GM18870 (cell line): ENCODE measurements around the gene SNRPD2.

Source experiments
- ATAC-seq: cut with Tn5 transposase; IDR thresholded peaks from one replicate; pipeline ENCODE4 v1.9.1; 2021; ENCODE audit warnings: moderate library complexity; ENCODE audit not compliant: unreplicated experiment

The SNRPD2 gene

DNA sequence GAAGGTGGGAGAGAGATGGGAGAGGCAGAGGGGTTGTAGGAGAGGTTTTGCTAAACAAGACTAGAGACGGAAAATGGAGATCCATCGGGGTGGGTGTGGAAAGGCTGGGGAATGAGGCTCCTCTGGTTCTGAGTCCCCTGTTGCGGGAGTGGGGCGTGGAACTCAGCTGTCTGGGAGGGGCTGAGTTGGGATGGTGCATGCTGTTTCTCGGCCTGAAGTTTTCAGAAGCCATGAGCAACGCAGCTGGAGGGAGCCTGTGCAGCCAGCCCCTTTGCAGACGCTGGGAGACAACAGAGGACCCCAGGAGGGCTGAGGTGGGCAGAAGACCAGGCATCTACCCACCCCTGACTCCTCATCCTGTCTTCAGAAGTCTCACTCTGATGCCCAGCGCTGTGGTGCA, 31.1 kb downstream of the SNRPD2 start:
- ATAC-seq: no peak

DNA sequence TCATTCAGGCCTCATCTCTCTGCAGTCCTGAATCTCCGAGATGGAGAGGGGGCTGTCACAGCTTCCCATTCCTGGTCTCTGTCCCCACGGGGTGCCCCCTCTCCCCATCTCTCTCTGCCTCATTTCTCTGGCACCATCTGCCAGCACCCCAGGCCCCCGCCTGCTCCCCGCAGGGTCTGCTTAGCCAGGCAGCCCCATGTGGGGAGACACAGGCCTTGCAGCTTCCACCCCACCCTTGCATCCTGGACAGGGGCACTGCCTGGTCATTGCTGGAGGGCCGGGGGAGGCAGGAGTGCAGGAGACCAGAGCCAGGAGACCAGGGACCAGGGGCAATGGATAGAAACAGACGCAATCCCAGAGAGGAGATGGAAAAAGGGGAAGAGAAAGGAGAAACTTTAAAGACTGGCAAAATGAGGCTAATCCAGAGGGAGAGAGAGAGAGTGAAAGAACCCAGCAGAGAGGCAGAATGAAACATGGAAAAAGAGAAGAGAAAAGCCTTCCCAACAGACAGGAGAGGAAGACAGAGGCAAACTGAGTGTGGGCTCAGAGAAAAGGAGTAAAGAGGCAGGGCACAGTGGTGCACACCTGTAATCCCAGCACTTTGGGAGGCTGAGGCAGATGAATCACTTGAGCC, 32.5 kb downstream of the SNRPD2 start:
- ATAC-seq: no peak

- no peak for ATAC-seq
Observed at GRCh38 chr19:45657520-45658167, 34.1 kb downstream of the SNRPD2 start.

DNA sequence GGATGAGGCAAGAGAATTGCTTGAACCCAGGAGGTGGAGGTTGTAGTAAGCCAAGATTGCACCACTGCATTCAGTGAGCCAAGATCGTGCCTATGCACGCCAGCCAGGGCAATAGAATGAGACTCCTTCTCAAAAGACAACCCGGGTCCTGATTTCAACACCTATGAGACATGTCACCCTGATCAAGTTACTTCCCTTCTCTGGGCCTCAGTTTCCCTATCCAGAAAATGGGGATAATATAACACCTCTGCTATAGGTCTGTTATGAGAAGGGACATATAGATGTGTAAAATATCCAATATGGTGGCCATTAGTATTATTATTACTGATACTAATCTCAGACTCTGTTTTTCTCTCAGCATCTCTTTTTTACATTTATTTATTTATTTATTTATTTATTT, 36.7 kb downstream of the SNRPD2 start:
- no peak for ATAC-seq

DNA sequence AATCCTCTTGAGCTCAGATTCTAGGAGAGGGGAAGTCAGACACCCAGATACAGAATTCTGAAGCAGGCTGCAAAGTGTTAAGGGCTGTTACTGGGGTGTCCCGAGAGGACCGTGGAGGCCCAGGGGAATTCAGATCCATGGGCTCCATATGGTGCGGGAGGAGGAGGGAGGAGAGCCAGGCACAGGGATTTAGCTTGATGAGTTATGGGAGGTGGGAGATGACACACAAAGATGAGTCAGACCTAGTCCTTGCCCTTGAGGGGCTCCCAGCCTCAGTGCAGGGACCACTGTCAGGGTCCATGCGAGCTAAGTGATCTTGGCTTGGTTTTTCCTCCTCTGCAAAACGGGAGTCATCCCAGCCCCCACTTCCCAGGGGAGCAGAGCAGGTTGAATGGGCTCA, 38.1 kb downstream of the SNRPD2 start:
- no peak for ATAC-seq

DNA sequence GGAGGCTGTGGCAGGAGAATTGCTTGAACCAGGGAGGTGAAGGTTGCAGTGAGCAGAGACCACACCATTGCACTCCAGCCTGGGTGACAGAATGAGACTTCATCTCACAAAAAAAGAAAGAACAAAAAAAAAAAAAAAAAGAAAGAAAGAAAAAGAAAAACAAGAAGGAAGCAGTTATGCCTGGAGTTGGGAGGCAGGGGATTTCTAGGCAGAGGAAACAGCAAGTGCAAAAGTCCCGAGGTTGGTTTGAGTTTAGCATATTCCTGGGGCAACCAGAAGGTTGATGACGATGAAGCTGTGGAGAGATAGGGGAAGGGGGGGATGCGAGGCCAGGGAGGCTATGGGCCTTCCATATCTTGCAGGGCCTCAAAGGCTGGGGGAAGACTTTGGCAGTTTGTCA, 41.0 kb downstream of the SNRPD2 start:
- no peak for ATAC-seq

DNA sequence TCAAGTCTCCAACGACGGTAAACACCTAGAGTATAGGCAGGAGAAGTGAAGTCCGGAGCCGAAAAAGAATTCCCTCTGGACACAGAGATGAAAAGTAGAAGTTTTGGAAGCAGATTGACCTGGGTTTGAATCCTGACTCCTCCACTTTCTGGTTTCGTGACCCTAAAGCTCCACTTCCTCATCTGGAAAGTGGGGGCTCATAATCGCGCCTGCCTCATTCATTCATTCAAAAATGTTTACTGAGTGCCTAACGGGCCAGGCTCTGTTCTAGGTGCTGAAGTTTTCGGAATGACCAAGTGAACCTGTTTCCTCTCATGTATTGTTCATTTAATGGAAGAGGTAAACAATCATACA, 45.4 kb downstream of the SNRPD2 start:
- ATAC-seq: no peak

DNA sequence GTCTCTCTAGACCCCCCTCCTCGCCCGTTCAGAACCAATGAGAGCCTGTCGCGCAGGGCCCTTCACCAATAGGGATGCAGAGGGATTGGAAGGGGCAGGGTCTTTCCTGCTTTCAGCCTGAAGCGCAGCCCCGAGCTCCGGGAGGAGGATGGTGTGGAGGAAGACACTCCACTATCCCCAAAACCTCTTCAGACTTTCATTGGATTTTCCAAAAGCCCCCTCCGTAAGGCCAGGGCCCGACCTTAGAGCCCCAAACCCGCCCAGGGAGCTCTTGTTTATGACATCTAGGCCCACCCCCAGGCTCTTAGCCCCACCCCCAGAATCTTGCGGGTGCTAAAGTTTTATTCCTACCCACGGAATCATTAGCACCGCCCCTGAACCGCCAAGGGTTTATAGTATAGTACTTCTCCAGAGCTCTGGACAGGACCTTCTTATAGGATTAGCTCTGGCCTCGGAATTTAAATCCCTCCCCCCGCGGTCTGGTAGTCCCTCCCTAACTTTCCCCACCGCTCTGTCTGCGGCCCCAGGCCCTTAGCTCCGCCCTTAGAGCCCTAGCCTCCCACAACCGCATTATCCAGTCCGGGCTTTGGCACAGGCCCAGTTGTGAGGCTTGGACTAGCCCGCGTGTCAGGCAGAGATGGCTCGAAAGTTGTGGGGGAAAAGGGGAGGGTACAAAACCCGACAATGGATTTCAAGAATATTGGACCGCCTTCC, 46.0 kb downstream of the SNRPD2 start:
- no peak for ATAC-seq

DNA sequence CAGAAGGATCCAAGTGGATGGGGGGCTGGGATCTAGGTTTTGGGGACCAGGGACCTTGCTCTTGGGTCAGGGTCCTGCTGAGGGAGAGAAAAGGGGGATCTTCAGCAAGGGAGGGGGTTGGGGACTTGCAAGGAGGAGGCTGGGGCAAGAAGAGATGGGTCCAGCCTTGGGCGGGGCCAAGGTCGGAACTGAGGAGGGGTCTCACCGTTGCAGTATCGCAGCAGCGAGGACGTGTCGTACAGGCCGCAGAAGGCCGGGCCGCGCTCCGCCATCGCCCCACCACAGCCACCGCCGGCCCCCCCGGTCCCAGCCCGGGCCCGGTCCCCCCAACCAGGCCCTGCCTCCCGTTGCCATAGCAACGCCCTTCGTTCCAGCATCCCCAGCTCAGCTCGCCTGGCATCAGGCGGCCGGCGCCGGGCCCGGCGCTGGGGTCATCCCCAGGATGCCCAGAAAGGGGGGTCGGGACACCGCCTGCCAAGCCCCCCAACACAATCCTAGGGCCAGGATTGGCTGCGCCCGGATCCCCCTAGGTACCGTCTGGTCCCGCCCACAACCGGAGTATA, 46.6 kb downstream of the SNRPD2 start:
- ATAC-seq: no peak

DNA sequence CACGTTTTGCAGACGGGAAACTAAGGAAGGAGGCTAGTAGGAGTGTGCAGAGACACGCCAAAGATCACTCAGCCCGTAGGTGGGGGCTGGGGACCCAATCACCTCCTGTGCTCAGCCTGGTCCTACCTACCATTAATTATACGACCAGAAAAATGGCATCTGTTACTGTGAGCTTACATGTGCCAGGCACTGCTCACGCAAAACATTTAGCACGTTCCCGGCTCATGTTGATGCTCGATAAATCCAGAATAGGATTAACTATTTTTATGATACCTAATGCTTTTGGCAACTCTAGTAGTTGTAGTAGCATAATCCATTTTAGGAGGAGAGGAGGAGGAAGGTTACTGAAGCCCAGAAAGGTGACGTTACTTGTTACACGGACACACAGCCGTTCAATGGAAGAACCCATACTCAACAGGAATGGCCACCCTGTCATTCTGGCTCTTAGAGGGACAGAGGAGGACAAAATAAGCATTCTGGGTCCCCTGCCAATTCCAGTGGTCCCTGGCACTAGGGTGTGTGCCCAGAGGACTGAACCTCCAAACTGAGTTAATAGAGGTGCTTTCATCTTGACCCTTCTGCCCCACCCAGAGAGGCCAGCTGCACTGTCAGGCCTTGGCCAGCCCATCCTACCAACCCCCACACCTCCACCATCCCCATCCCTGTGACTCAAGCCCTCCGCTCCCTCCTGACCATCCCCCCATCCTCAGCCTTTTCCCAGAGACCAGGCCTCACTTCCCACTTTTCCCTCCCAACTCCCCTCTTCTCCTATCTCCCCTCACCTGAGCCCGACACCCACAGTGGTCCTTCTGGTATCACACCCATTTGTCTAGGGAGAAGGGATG, 47.6 kb downstream of the SNRPD2 start:
- ATAC-seq: no peak

DNA sequence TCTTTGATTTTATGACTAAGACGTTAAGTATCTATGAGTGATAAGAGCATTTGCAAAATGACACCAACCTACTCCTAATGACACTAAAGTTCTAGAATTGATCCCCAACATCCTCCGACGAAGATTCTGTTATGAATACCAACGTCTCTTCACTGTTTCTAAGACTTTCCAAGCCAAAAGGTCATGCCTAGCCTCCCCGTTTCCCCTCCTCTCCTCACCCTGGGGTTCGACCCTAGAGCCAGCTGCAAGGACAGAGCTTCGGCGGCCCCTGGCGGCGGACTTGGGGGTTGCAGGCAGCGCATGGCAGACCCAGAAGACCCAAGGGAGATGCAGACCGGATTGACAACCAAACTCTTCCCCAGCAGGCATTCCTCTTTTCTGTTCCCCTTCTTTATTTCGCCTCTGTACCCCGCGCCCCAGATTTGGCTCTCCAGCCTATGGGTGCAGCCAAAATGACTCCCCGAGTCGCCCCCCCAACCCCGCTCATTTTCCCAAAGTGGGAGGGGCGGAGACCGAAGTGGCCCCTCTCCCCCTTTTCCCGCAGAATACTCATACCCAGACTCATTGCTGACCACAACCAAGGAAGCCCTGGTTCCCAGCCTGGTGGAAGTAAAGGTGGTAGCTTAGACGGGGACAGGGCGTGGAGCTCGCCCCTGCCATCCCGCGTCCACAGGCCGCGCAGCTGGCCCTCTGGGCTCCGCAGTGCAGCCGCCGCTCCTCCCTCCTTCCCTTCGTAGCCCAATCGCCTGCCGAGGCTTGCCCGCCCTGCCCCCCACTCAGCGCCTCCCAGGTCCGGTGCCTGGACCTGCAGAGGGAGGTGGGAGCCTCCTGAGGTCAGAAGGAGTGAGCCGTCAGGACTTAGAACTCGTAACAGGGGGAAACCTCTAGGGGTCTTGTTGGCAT, 48.5 kb downstream of the SNRPD2 start:
- ATAC-seq: peak; percentile 19

GRCh38 chr19:45641274-45642105, 50.3 kb downstream of the SNRPD2 start:
- ATAC-seq: peak; percentile 38

DNA sequence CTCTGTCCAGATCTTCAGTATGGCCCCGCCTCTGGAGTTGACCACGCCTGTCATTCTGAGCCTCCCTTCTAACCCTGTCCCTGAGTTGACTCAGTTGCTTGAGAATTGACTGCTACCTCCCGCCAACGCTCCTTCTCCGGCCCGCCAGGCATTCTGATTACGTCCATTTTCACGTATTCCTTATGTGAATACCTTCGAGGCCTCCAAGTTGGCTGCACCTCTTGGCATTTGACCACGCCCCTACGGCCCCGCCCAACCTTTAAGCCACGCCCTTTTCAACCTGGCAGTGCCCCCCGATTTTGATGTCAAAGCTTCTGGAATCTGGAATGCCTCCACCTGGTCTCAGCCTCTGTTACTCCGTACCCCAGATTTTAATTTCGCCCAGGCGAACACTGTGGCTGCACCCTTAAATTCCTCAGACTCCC, 50.9 kb downstream of the SNRPD2 start:
- no peak for ATAC-seq

DNA sequence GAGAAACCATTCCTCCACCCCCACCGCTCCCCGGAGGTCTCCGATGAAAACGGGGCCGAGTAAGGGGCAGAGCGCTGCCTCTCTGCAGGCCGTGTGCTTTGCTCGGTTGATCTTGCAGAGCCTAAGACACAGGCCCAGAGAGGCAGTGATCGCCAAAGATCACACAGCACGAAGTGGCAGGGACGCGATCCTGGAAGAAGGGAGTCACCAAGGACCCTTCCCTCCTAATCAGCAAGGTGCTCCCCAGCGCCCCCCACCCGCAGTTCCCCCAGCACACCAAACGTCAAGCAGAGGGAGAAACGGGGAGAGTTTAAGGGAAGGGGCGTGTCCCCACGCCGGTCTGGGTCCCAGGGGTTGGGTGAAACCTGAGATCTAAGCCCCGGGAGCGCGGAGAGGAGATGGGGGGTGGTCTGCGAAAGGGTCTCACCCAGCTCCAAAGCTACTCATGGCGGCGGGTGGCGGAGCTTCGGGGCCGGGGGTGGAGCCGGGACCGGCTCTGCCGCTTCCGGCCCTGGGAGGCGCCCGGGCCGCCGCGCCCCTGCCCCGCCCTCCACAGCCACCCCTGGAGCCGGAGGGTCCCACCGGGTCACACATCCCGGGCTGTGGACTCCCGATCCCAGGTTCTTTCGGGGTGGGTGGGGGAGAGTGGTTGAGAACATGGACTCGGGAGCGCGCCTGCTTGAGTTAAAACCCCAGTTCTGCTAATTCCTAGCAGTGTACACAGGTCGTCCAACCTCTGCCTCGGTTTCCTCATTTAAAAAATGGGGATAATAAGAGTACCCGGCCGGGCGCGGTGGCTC, 52.6 kb downstream of the SNRPD2 start, which contains the start of gene EML2:
Gene EML2, minus strand, starts transcription at position 468 of the 800 bp plus-strand sequence. Its CDS starts 21 bp downstream, at position 447.
- ATAC-seq: no peak

DNA sequence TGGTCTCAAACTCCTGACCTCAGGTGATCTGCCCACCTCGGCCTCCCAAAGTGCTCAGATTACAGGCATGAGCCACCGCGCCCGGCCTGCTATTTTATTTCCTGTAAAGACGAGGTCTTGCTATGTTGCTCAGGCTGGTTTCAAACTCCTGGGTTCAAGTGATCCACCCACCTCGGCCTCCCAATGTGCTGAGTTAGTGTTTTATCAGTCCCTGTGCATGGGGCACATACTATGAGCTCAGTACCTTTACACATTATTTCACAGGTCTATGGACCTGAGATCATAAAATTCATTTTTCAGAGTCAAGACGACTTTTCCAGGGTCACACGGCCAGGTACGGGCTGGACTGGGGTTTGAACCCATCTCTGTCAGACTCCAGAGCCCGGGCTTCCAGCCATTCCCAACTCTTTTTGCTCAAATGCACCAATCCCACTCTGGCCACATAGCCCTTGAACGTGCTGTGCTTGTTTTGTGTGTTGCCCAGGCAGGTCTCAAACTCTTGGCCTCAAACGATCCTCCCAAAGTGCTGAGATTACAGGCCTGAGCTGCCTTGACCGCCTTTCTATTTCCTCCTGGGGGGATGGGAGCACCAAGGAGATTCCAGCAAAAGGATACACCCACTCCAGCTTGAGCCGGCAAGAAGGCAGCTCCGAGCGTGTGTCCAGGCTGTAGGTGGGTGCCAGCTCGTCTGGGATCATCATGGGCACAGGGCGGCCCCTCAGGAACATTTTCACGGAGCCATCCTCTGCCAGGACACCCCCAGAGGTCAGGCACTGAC, 53.7 kb downstream of the SNRPD2 start:
- no peak for ATAC-seq
